Colon (tissue), 2 donors: ENCODE results near the gene AQP3.
"Not testable (repeated sequence)": the region's sequence is repeated elsewhere in the genome, so short reads cannot be mapped to it uniquely, and the experiment has no call there.

Source experiments
- FAIRE-seq: peaks from 2 replicates; lab custom pipeline; 2012; peaks lifted over from hg19 to GRCh38; lab: Jason Lieb, UNC
- donor health status: control.
- donor health status: control.

Gene AQP3

DNA sequence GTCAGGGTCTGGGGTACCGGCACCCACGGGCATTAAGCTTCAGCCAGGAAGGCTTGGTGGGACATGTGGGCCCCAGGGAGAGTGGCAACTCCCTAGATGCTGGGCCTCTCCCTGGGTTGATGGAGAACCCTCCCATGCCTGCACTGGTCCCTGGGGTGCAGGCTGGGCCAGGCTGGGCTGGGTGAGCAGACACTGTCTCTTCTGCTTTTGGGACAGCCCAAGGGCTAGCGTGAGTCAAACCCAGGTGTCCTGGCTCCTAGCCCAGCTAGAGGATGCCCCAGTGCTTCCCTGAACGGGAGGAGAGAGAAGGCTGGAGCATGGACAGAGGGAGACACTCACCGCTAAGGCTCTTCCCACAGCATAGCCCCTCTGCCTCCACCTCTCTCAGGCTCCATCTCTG is 39.3 kb downstream of the AQP3 start:
- no peak for FAIRE-seq

DNA sequence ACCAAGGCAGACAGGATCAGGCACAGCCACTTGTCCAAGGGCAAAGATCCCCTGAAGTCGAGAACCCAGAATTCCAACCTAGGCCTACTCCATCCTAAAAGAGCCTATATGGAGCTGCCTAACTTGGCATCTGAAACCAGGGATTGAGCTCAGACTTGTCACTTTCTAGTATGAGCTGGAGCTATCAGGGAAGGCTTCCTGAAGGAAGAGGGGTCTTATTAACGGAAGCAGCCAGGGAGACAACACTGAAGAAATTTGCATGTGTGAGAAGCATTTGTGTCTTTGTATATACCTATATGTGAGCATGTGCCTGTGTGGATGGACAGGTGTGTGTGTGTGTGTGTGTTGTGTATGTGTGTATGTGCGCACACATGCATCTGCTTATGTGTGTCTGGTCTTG is 40.3 kb downstream of the AQP3 start:
- no peak for FAIRE-seq

DNA sequence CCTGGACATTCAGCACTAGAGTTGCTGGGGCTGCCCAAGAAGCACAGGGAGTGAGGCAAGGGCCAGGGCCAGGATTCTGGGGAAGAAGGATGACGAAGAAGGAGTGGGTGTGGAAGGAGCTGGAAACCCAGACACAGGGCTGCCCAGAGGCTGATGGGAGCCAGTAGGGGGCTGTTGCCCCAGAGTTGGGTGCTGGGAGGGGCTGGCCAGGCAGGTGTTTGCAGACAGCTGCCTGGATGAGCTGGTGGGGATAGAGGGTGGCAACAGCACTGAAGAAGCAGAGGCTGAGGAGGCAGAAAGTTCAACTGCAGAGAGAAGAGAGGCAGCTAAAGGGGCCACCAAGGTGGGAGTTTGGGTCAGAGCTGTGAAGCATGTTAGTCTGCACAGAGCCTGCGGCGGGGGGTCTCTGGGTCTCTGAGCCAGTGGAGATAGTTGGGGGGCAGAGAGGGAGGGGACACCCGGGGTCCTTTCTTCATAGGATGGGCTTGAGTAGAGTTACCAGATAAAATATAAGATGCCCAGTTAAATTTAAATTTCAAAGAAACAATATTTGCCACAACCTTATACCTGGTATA is 42.5 kb downstream of the AQP3 start:
- no peak for FAIRE-seq

DNA sequence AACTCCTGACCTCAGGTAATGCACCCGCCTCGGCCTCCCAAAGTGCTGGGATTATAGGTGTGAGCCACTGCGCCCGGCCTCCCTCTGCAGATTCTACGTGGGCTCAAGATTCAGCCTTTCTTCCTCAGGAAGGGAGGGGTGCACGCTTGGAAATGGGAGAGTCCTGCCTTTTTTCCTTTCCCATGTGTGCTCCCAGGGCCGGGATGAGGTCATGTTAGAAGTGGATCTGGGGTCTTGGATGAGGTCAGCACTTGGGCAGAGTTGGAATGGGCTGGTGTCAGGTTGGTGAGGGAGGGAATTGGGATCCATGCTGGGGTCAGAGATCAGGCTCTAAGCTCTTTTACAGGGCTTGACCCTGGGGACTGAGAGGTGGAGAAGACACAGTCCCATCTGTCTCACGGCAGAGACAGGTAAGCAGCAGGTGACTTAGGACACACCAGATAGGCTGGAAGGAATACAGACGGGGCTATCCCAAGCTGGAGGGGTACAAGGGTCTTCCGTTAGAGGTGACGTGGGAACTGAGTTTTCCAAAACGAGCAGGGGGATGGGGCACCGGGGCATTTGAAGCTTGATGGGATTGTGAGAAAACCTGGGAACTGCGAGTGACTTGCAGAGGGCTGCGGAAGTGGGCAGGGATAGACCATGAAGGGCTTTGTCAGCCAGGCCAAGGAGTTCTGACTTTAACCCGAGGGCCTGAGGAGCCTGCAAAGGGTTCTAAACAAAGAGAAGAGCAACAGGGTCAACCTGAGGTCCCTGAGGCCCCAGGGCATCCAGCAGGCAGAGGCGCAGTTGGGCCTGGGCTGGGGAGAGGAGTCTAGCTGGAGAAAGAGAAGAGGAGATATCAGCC is 43.2 kb downstream of the AQP3 start:
- FAIRE-seq = no peak

DNA sequence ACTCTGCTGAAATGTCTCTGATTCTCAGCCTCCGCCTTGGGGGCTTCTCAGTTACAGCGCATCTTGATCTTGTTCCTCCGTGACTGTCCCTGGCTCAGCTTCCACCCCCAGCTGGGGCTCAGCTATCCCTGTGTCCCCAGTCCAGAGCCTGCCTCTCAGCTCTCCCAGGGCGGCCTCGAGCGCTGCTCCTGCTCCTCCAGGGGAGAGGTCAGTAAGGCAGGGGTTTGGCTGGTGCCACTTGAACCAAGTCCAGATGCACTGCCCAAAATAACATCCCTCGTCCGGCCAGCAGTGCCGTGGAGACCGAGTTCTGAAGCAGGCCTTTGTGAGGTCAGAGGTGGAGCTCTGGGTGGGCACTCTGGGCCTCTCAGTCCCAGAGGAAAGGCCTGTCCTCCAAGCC is 45.0 kb downstream of the AQP3 start, which contains the start of gene AQP7:
TSS of gene AQP7 (minus strand) at position 198 of the 400 bp plus-strand sequence. CDS start 1,306 bp downstream, outside the sequence.
- FAIRE-seq = not testable (repeated sequence)

DNA sequence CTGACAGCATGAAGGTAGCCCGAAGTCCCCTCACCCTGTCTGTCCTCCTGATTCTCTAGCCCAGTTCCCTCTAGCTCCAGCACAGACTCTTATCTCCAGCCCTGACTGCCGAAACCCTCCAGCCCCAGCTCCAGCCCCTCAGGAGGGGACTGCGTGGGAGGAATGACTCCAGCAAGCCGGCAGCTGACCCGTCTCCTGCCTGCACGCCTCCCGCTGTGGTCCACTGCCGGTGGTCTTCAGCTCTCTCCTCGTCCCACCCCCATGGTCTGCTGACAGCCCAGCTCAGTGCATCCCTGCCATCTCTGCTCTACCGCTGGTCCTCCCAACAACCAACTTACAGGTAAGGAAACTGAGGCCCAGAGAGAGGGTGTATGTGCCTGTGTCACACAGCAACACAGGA is 45.6 kb downstream of the AQP3 start:
- FAIRE-seq = not testable (repeated sequence)

DNA sequence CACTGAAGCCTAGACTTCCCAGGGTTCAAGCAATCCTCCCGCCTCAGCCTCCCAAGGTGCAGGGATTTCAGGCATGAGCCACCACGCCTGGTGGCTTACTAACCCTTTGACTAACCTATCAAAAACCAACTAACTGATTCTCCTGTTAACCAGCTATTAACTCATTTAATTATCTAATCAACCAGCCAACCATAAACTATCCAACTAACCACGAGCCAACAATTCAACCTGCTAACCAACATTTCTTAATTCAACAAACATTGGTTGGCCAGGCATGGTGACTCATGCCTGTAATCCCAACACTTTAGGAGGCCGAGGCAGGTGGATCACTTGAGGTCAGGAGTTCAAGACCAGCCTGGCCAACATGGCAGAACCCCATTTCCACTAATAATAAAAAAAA is 48.3 kb downstream of the AQP3 start:
- FAIRE-seq = not testable (repeated sequence)

DNA sequence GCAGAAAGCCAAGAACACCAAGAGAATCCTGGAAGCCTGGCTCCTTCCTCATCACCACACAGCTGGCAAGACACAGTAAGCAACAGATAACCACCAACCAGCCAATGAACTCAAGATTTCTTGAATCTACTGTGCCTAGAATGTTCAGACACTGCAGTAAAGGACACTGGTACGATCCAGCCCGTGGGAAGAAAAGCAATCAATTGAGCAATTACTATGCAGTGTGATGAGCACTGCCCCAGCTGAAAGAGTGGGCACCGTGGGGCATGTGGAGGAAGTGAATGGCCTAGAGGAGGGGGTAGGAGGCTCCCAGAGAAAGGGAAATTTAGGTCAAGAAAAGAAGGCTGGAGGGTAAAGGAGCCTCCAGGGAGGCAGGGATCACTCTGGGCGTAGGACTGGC is 49.6 kb downstream of the AQP3 start:
- FAIRE-seq = not testable (repeated sequence)

DNA sequence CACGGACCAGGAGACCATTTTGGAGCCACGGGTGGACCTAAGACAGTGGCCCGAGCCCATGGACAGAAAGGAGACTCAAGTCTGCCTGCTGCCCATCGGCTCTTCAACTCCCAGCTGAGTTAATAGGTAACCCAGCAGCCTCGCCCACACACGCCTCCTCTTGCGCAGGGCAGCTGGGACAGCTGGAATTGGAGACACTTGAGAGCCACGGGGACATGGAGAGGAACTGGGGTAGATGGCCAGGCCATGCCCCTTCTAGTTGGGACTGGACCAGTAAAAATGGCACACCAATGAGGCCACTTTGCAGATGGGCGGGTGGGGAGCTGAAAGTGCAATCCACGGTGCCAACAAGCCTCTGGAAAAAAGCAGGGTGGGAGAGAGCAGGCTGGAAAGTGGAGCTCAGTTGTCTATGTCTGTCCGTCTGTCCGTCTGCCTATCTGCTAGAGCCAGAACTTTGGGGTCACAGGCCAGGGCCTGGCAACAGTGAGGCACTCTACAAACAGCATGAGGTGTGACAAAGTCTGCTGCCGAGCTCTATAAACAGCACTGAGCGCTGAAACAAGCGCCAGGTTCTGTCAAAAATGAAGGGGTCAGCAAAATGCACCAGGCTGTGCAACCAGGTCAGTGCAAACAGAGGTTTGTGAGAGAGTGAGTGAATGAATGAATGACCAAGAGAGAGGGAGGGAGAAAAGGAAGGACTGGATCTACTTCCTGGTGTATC is 52.1 kb downstream of the AQP3 start:
- not testable (repeated sequence) for FAIRE-seq

DNA sequence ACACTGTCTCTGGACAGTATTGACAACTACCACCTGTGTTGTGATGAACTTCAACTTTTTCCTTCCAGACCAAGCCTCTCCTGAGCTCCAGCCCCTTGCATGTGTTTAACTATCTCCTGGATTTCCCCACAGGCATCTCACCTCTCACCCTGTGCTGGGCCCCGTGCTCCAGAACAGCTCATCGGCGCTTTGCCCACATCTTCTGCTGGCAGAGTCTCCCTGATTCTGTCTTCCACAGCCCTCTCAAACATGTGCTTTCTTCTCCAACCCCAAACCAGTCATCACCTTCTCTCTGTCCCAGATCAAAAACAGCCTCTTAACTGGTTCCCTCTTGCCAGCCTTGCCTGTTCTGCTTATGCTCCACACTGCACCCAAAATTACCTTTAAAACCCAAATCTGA is 53.4 kb downstream of the AQP3 start:
- not testable (repeated sequence) for FAIRE-seq

DNA sequence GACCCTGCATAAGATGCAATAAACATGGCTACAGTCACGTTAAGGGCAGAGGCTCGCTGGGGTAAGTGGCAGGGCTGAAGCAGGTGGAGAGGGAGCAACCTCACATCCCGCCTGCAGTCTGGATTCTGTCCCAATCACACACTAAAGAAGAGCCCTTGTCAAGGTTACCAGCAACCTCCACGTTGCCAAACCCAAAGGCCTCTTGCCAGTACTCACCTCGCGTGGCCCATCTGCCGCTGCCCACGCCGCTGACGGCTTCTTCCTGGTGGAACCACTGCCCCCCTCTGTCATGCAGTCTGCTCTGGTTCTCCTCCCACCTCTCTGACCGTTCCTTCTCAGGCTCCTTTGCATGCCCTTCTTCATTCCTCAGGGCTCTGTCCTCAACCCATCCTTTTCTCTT is 53.8 kb downstream of the AQP3 start:
- no peak for FAIRE-seq

DNA sequence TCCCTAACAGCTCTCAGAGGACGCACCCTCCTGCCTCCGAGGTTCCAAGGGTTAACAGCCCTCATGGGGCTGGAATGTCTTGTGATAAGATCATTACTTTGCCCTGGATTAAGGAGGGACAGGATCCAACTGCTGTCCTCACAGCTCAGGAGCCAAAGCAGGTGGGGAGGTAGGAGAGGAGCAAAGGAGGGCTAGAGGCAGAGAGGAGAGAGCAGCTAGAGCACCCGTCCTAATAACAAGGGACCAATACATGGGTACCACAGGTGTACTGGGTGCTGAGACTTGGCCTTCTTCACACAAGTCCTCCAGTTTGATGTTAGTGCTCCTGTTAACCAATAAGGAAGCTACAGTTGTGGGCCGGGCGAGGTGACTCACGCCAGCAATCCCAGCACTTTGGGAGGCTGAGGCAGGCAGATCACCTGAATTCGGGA is 54.8 kb downstream of the AQP3 start:
- not testable (repeated sequence) for FAIRE-seq
